Prostate gland (tissue), 2 donors: ENCODE measurements around the gene RNF123.

Source experiments
- CTCF ChIP-seq, 4 experiments: fragments of 200-600 bp in 2 of 4; fragments of 450-650 bp in 2 of 4; sonication (generic) in 2 of 4; IDR thresholded peaks; 1 replicate in 3 of 4; 2 replicates in 1 of 4; pipeline ENCODE4 v1.5.1; 2016 to 2019; ENCODE audit warnings: antibody characterized with exemption in 4 of 4, mild to moderate bottlenecking in 2 of 4, moderate library complexity in 2 of 4
- POLR2A ChIP-seq: fragments of 450-650 bp; IDR thresholded peaks from one replicate; pipeline ENCODE4 v1.6.1; 2016; ENCODE audit warnings: antibody characterized with exemption, mild to moderate bottlenecking

GRCh38 chr3:49700014-49700413 lies 10.7 kb downstream of the RNF123 start:
- no peak for TF ChIP-seq CTCF (IDR thresholded peaks at IDR 0.05)
- no peak for TF ChIP-seq POLR2A
